Sciatic nerve (tissue), 2 donors: Measurements from ENCODE around the gene AKAP12. TPM values are rescaled to one million over a fixed set of nuclear protein-coding genes. Genes with fewer than 3 reads are reported as not detected.

ENCODE experiments used
- ATAC-seq: fragments of 200-7000 bp; cut with Tn5 transposase; one replicate; pipeline ENCODE4 v1.9.1; 2020; ENCODE audit warnings: mild to moderate bottlenecking, moderate library complexity
- DNase-seq: peaks from one replicate; pipeline ENCODE4 v3.0.0-alpha.2; 2020; ENCODE audit warnings: low spot score
- intact Hi-C: fragments of 100-400 bp; cut with DNase I; formaldehyde crosslinking; loops from one replicate; pipeline ENCODE4 v1.14.2; 2022
- total RNA-seq: library from RNA; stranded (reverse); fragmentation: NEBNext Ultra II Directional; extraction: Animal tissue kit (Norgen Biotek cat#: 25700); gene quantifications from one replicate; pipeline ENCODE4 v1.2.1, GENCODE V29; 2021
- donor health status: DM: no; HTN: no; CAD: no.
- donor health status: DM: no; HTN: no; CAD: no.

AKAP12 gene
- total RNA-seq, 1 donor from 2014 or later, result 142 TPM

DNA sequence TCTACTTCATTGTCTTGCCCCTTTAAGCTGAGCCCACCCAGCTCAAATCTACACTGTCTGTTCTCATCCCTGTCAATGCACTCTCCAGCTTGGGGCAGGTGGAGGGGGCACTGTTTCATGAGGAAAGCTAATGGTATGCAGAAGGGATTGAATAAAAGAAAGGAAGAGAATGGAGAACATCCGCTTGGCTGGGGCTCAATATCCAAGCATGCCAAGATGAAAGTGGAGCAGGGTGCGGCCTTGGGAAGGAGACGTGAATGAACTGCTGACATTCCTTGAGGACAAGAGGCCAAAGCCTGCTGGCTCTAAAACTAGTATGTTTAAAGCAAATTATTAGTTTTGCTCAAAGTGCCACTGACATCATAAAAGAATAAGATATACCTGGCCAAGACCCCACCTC, 24.2 kb downstream of the AKAP12 start:
- intact Hi-C loops, result no loop called here
- ATAC-seq (peak; percentile 88), DNase-seq (peak; percentile 75)

GRCh38 chr6:151265282-151265681, 25.5 kb downstream of the AKAP12 start:
- DNase-seq (no peak), ATAC-seq (no peak)
- intact Hi-C loops, result no loop called here

GRCh38 chr6:151269321-151269995, 29.7 kb downstream of the AKAP12 start:
- DNase-seq (no peak), ATAC-seq (peak; percentile 46)
- intact Hi-C loops, result no loop called here

DNA sequence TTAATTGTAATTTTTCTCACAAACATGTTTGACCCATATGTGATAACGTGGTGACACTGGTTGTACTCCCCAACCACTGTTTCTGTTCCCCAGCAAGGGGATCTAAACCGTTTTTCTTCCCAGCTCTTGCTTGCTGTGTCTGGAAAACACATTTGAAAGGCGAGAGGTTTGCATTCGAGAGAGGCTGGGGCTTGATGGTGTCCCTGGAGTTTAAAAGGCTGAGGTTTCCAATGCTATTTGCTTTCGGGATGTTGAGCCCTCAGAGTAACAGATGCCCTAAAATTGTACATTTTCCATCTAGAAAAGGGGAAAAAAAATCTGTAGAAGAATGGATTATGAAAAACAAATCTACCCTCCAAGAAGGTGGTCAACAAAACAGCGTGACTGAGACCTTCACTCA, 35.4 kb downstream of the AKAP12 start:
- no peak for DNase-seq
- no peak for ATAC-seq
- intact Hi-C loops, result no loop called here

- ATAC-seq (no peak), DNase-seq (no peak)
- intact Hi-C loops, result no loop called here
Observed at GRCh38 chr6:151275566-151275965, 35.8 kb downstream of the AKAP12 start.

DNA sequence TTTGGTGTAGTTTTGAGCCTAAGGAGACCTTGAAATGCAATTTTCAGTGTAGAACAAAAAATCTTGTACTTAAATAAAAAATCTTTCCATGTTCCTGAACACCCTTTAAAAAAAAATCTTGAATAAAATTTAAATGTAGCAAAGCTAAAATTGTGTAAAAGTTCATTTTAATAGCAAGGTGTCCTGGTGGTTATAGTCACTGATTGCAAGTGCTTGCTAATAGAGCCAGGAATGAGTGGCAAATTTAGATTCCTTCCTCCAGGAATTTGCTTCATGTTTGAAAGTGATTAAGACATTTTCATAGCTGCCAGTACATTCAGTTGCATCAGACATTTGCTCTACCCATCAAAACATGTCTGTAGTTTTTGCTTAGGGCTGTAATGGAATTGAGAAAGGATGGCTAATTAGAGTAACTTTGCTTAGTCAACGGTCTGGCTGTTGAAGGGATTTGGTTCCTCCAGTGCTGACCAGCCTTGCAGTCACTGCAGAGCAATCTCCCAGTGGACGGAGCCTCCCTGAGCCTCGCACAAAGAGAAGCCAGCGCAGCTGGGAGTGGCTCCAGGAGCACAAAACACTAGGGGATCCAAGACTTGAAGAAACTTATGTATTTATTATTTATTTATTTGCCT, 36.5 kb downstream of the AKAP12 start:
- ATAC-seq (peak; percentile 63), DNase-seq (no peak)
- intact Hi-C loops, result no loop called here

GRCh38 chr6:151279891-151280290, 40.1 kb downstream of the AKAP12 start:
- intact Hi-C loops, result no loop called here
- DNase-seq (no peak), ATAC-seq (no peak)

- DNase-seq, result no peak
- no peak for ATAC-seq
- intact Hi-C loops, result no loop called here
Observed at GRCh38 chr6:151280859-151281258, 41.1 kb downstream of the AKAP12 start.

GRCh38 chr6:151284012-151284411, 44.2 kb downstream of the AKAP12 start:
- no peak for DNase-seq
- ATAC-seq, result no peak
- intact Hi-C loops, result no loop called here

DNA sequence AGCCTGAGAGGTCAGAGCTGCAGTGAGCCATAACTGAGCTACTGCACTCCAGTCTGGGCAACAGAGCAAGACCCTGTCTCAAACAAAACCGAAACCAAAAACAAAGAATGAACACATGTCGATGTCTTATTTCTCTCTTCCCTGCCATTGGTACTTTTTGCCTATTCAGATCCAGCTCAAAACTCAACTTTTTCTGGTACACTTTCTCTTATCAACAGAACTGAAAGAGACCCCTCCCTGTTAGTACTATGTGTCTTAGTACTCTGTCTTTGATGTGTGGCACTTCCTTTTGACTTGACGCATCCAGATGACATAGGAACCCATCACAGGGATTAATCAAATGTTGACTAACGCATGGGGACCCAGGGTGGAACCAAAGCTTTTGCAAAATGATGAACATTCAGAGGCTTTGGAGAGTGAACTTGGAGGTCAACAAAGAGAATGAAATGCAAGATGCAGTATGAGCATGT, 44.8 kb downstream of the AKAP12 start:
- intact Hi-C loops, result no loop called here
- ATAC-seq (peak; percentile 18), DNase-seq (no peak)

- peak; percentile 75 for ATAC-seq
Observed at GRCh38 chr6:151285122-151285521, 45.4 kb downstream of the AKAP12 start.

DNA sequence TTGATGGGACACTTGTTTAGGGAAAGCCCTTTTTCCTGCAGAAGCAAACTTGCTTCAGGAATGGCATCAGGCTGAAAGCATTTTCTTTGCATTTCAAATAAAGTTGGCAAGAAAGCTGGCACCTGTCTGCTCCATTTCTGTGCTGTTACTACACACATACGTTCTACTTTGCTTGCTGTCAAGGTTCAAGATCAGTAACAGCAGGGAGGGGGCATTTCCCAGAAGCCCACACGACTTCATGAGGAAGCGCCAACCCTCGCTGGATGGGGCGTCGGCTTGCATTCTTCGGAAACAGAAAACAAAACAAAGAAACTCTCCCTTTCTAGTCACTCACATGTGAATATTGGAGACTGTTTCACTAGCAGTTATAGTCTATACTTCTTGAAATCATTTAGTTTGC, 46.4 kb downstream of the AKAP12 start:
- DNase-seq, result no peak
- intact Hi-C loops, result no loop called here
- ATAC-seq, result peak; percentile 42

More at GRCh38 chr6:151285122-151285521, 45.4 kb downstream of the AKAP12 start:
- intact Hi-C loops, result no loop called here
- DNase-seq, result no peak

- ATAC-seq (no peak), DNase-seq (no peak)
- intact Hi-C loops, result no loop called here
Observed at GRCh38 chr6:151288712-151289398, 49.1 kb downstream of the AKAP12 start.

DNA sequence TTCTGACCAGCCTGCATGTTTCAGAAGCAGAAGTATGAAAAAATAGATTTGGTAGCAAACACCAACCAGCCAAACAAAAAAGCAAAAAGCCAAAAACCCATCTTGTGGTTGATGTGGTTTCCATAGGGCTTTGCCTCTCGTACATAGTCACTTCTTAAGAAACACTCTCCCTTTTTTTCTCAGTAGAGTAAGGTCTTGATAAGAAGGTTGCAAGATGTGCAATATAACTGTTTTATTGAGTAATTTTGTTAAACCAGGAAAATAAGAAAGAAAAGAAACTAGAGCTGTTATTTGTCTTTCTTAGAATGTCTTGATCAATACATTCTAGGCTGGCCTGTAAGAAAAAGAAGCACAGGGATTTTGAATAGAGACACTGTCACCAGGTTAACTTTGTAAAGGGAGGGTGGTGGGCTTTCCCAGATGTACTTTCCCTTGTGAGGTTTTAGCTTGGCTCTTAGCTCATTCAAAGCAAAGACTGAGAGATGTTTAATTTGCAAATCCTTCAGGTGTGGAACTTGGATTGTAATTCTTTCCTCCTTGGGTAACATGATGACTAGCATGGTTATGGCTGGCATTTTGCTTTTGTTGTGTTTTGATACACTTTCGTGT, 49.7 kb downstream of the AKAP12 start:
- DNase-seq, result no peak
- no peak for ATAC-seq
- intact Hi-C loops, result no loop called here

- peak; percentile 82 for ATAC-seq
- DNase-seq, result no peak
- intact Hi-C loops, result no loop called here
Observed at GRCh38 chr6:151290877-151291721, 51.3 kb downstream of the AKAP12 start.

- ATAC-seq (peak; percentile 55), DNase-seq (no peak)
- intact Hi-C loops, result no loop called here
Observed at GRCh38 chr6:151291722-151292059, 51.9 kb downstream of the AKAP12 start.

DNA sequence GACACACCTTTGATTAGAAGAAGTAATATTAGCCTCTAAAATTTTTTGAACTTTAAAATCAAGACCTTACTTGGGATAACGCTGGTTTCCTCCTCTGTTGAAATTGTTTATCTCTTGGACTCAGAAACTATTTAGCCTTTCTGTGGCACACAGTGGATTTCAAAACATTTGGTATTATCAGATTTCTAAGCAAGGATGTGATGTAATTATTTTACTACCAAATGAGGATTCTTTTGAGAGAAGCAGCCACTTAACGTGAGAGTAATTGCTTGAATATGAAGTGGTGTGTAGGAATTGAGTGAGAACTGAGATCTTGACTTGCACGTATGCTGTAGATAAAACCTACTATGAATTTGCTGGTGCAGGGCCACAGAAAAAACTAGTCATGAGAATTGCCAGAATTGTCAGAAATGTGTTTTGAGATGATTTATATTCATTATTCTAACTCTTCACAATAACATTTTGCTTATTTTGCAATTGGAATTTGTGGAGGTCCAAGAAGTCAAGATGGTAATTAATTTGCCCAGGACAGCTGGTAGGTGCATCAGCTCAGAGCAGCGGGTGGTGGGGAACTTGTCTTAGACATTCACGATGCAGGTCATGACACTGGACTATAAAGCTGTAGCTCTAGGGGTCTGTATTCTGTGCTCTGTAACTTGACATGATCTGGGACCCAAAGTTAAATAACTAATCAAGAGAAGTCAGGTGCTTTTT, 53.4 kb downstream of the AKAP12 start:
- intact Hi-C loops, result no loop called here
- ATAC-seq, result peak; percentile 44
- DNase-seq, result no peak

- DNase-seq, result no peak
- no peak for ATAC-seq
- intact Hi-C loops, result no loop called here
Observed at GRCh38 chr6:151293688-151294016, 53.9 kb downstream of the AKAP12 start.
